ENCODE results near the gene ECHDC3. TPM values are rescaled to one million over a fixed set of nuclear protein-coding genes. Genes with fewer than 3 reads are reported as not detected.
A peak's percentile ranks its signal among the peaks of the same experiment; 100 is the strongest.

ECHDC3 gene
- total and polyA plus RNA-seq, 2 of the 13 experiments (the other 11 are each of a cell fraction or from before 2014, with no cell fraction given), result not detected

- no peak for TF ChIP-seq ZNF816 (CRISPR knock-in tag; IDR thresholded peaks at IDR 0.05; ENCODE audit: borderline replicate concordance)
- TF ChIP-seq ZNF292 (CRISPR knock-in tag; IDR thresholded peaks at IDR 0.05; ENCODE audit: borderline replicate concordance, low read depth), result peak; percentile 24; the same call in 1 of the 2 replicates
Observed at GRCh38 chr10:11697718-11698527, 44.3 kb upstream of the ECHDC3 start (continued).

- Histone ChIP-seq H4K20me1 (ENCODE audit: insufficient read depth, low read length) (no peaks in the 10 kb centered on the region), H2AFZ (ENCODE audit: low read length) (no peak overlapping the region), H3K27me3 (ENCODE audit: control insufficient read depth in 1 of 2, insufficient read depth in 2 of 2, low read length in 2 of 2) (no peaks in the 10 kb centered on the region), H3K4me1 (ENCODE audit: insufficient read depth, low read length) (peaks cover 72% of the 10 kb centered on the region), H3K4me2 (ENCODE audit: low read depth, low read length) (peak overlapping the region; percentile 79), H3K4me3 (replicated peaks in 1 of 3; ENCODE audit: insufficient read depth in 1 of 3, low read depth in 2 of 3, low read length in 3 of 3) (peak overlapping the region; percentile 2 to 34 (median 33); a peak in 4 of 6 replicates), H3K36me3 (replicated peaks in 1 of 2; ENCODE audit: control insufficient read depth in 1 of 2, insufficient read depth in 2 of 2, low read length in 2 of 2) (no peaks in the 10 kb centered on the region), H3K9ac (ENCODE audit: insufficient read depth, low read depth, low read length) (peak overlapping the region; percentile 63), H3K79me2 (ENCODE audit: insufficient read depth, low read length) (no peaks in the 10 kb centered on the region), H3K9me3 (ENCODE audit: low read length) (no peaks in the 10 kb centered on the region), H3K27ac (ENCODE audit: extremely low read length, insufficient read depth, low read length) (peak overlapping the region; percentile 83)
- DNase-seq (ENCODE audit: low spot score) (peak; percentile 61), FAIRE-seq (no peak), ATAC-seq (peak; percentile 60)
- TSS peak; percentile 99 for BruUV-seq (replicated peaks)
- 0% methylated on average over 4 of the region's 5 CpGs for WGBS (ENCODE audit: low lambda C conversion rate)
- intact Hi-C loops (cut with micrococcal nuclease; ENCODE audit: unreplicated experiment) (loop anchor here (1.0 to 2.0 kb wide), 4 partner anchors 17 to 184 kb away; no protein-coding TSS in a partner anchor), in situ Hi-C loops (cut with HindIII; ENCODE audit: extremely low pct_ligation_motif_present, low pct_unique_long_range_greater_than_20kb) (no loop called here)
- ChIA-PET POLR2A (interaction anchor here (0.7 to 2.1 kb wide), 9 partner anchors 10 to 344 kb away, joined by 3 to 113 read pairs (median 4); partner anchors contain the start of gene UPF2), CTCF (ENCODE audit: low intra/inter-chr PET ratio, low total read pairs) (interaction anchor here (1.4 to 1.6 kb wide), 2 partner anchors 18 to 26 kb away, joined by 3 to 4 read pairs; no protein-coding TSS in a partner anchor)
- TF ChIP-seq ZNF674 (CRISPR knock-in tag; IDR thresholded peaks at IDR 0.05; ENCODE audit: low read depth) (no peak), ZNF124 (CRISPR knock-in tag; IDR thresholded peaks at IDR 0.05) (0 out of 2 replicates have a peak, but pooled peaks have one; percentile 45), ZC3H4 (CRISPR knock-in tag; IDR thresholded peaks at IDR 0.05; ENCODE audit: borderline replicate concordance) (no peak), MED1 (CRISPR knock-in tag; IDR thresholded peaks at IDR 0.05) (peak; percentile 73; the same call in 1 of the 2 replicates), JDP2 (CRISPR knock-in tag; IDR thresholded peaks at IDR 0.05; ENCODE audit: borderline replicate concordance) (no peak), AKAP8 (CRISPR knock-in tag; IDR thresholded peaks at IDR 0.05) (no peak), ZNF788 (CRISPR knock-in tag; IDR thresholded peaks at IDR 0.05; ENCODE audit: borderline replicate concordance) (0 out of 2 replicates have a peak, but pooled peaks have one; percentile 1), HOMEZ (CRISPR knock-in tag; IDR thresholded peaks at IDR 0.05; ENCODE audit: low read depth) (peak; percentile 48; the same call in 1 of the 2 replicates), ZFX (CRISPR knock-in tag; IDR thresholded peaks at IDR 0.05; ENCODE audit: low read depth) (peak; percentile 44), ZNF326 (CRISPR knock-in tag; IDR thresholded peaks at IDR 0.05; ENCODE audit: borderline replicate concordance) (no peak), PRPF4 (IDR thresholded peaks at IDR 0.05; ENCODE audit: low read depth, low read length, poor library complexity, severe bottlenecking) (no peak), CHD2 (IDR thresholded peaks at IDR 0.05; ENCODE audit: low read depth, low read length) (no peak)
Observed at GRCh38 chr10:11698691-11699549, 43.3 kb upstream of the ECHDC3 start.

All from HepG2 (cell line).